ENCODE results near the gene GOLGA6L10. TPM values are rescaled to one million over a fixed set of nuclear protein-coding genes. Genes with fewer than 3 reads are reported as not detected.

GOLGA6L10 gene
- polyA plus RNA-seq, 1 of the 3 experiments (the other 2 are of a cell fraction): 0.10 TPM

DNA sequence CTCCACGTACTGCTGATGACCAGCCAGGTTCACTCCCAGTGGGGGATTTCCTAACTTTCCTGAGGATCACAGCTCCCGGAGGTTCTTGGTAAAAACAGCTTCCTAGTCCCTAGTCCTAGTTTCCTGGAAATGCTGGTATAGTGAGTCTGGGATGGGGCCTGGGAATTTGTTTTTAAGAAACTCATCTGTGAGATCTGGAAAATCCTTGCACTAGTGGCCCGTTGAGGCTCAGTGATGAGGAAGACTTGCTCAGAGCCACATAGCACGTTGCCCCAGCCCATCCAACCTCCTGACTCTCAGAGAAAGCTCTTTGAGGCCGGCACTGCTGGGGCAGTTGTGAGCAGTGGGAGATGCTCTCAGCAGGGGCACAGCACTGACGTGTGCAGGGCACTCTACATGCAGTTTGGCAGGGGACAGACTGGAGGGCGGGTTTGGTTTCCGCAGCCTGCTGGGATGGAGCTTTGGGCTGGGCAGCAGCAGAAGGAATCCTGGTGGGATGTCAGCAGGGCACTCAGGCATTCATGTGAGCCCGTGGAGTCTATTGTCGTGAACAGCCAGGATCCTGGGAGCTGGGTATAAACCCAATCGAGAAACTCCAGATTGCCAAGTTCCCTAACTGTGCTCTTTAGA, 55.1 kb downstream of the GOLGA6L10 start:
- H4K20me1 ChIP-seq (ENCODE audit: insufficient read depth): no peaks in the 10 kb centered on the region
- ChIA-PET CTCF (interaction anchor here (1.5 kb wide), 1 partner anchor 11 kb away, joined by 4 read pairs; no protein-coding TSS in a partner anchor), POLR2A (no interaction called here)
- H3K9ac ChIP-seq: no peak overlapping the region
- H2AFZ ChIP-seq (ENCODE audit: low read depth): no peak overlapping the region
- no peaks in the 10 kb centered on the region for H3K27me3 ChIP-seq (ENCODE audit: insufficient read depth)
- no peaks in the 10 kb centered on the region for H3K79me2 ChIP-seq (ENCODE audit: insufficient read depth)
- no peak for DNase-seq
- no peak overlapping the region for H3K4me3 ChIP-seq (ENCODE audit: low read depth in 2 of 2, low read length in 1 of 2)
- no peak overlapping the region for H3K27ac ChIP-seq (ENCODE audit: low read depth in 2 of 2, low read length in 1 of 2)
- H3F3A ChIP-seq (replicated peaks; ENCODE audit: insufficient read depth): no peaks in the 10 kb centered on the region
- WGBS (ENCODE audit: low lambda C conversion rate): 69% methylated on average over 11 of the region's 11 CpGs
- H3K4me2 ChIP-seq: no peak overlapping the region
- H3K9me3 ChIP-seq: no peaks in the 10 kb centered on the region
- no peaks in the 10 kb centered on the region for H3K9me2 ChIP-seq
- no peaks in the 10 kb centered on the region for H3K36me3 ChIP-seq (replicated peaks in 1 of 2; ENCODE audit: control insufficient read depth in 1 of 2, insufficient read depth in 2 of 2, low read length in 1 of 2)
- no peaks in the 10 kb centered on the region for H3K4me1 ChIP-seq (ENCODE audit: control insufficient read depth in 1 of 2, insufficient read depth in 2 of 2, low read depth in 1 of 2, low read length in 1 of 2)
- TF ChIP-seq MXI1 (IDR thresholded peaks at IDR 0.05; ENCODE audit: low read depth, low read length) (no peak), GABPA (IDR thresholded peaks at IDR 0.05; ENCODE audit: low read depth) (no peak)
- TF ChIP-seq, protein P1, sequence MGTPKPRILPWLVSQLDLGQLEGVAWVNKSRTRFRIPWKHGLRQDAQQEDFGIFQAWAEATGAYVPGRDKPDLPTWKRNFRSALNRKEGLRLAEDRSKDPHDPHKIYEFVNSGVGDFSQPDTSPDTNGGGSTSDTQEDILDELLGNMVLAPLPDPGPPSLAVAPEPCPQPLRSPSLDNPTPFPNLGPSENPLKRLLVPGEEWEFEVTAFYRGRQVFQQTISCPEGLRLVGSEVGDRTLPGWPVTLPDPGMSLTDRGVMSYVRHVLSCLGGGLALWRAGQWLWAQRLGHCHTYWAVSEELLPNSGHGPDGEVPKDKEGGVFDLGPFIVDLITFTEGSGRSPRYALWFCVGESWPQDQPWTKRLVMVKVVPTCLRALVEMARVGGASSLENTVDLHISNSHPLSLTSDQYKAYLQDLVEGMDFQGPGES (IDR thresholded peaks at IDR 0.05; ENCODE audit: low read depth, low read length): no peak

- POLR2A ChIA-PET: no interaction called here
- CTCF ChIA-PET: no interaction called here
- Histone ChIP-seq H3K36me3 (replicated peaks in 1 of 2; ENCODE audit: control insufficient read depth in 1 of 2, insufficient read depth in 2 of 2, low read length in 1 of 2) (no peaks in the 10 kb centered on the region), H4K20me1 (ENCODE audit: insufficient read depth) (no peaks in the 10 kb centered on the region), H2AFZ (ENCODE audit: low read depth) (no peak overlapping the region), H3K27ac (ENCODE audit: low read depth in 2 of 2, low read length in 1 of 2) (no peak overlapping the region), H3K4me1 (ENCODE audit: control insufficient read depth in 1 of 2, insufficient read depth in 2 of 2, low read depth in 1 of 2, low read length in 1 of 2) (no peaks in the 10 kb centered on the region), H3F3A (replicated peaks; ENCODE audit: insufficient read depth) (no peaks in the 10 kb centered on the region), H3K4me2 (no peak overlapping the region), H3K27me3 (ENCODE audit: insufficient read depth) (no peaks in the 10 kb centered on the region), H3K9me2 (no peaks in the 10 kb centered on the region), H3K9ac (no peak overlapping the region), H3K9me3 (no peaks in the 10 kb centered on the region), H3K4me3 (ENCODE audit: low read depth in 2 of 2, low read length in 1 of 2) (no peak overlapping the region), H3K79me2 (ENCODE audit: insufficient read depth) (no peaks in the 10 kb centered on the region)
- WGBS (ENCODE audit: low lambda C conversion rate): 82% methylated on average over 5 of the region's 5 CpGs
- no peak for DNase-seq
- TF ChIP-seq RAD21 (IDR thresholded peaks at IDR 0.05; ENCODE audit: low read length) (no peak), TAF1 (IDR thresholded peaks at IDR 0.05; ENCODE audit: borderline replicate concordance, low read depth, low read length) (no peak), FOXJ3 (CRISPR knock-in tag; IDR thresholded peaks at IDR 0.05) (no peak), JUND (IDR thresholded peaks at IDR 0.05) (no peak), YY1 (IDR thresholded peaks at IDR 0.05; ENCODE audit: low read depth) (no peak), FOXM1 (IDR thresholded peaks at IDR 0.05; ENCODE audit: low read depth) (no peak), GABPA (IDR thresholded peaks at IDR 0.05; ENCODE audit: low read depth) (no peak), NRF1 (IDR thresholded peaks at IDR 0.05; ENCODE audit: low read depth, low read length) (no peak), FOSL2 (IDR thresholded peaks at IDR 0.05; ENCODE audit: borderline replicate concordance, low read depth) (no peak), MAX (IDR thresholded peaks at IDR 0.05; ENCODE audit: low read depth) (no peak), SIN3A (IDR thresholded peaks at IDR 0.05; ENCODE audit: borderline replicate concordance, low read depth, low read length) (no peak), EZH2phosphoT487 (IDR thresholded peaks at IDR 0.05; ENCODE audit: borderline replicate concordance, low read depth) (no peak), EP300 (IDR thresholded peaks at IDR 0.05; ENCODE audit: borderline replicate concordance in 1 of 2, low read depth in 1 of 2, low read length in 1 of 2) (no peak)
- TF ChIP-seq, protein P2, sequence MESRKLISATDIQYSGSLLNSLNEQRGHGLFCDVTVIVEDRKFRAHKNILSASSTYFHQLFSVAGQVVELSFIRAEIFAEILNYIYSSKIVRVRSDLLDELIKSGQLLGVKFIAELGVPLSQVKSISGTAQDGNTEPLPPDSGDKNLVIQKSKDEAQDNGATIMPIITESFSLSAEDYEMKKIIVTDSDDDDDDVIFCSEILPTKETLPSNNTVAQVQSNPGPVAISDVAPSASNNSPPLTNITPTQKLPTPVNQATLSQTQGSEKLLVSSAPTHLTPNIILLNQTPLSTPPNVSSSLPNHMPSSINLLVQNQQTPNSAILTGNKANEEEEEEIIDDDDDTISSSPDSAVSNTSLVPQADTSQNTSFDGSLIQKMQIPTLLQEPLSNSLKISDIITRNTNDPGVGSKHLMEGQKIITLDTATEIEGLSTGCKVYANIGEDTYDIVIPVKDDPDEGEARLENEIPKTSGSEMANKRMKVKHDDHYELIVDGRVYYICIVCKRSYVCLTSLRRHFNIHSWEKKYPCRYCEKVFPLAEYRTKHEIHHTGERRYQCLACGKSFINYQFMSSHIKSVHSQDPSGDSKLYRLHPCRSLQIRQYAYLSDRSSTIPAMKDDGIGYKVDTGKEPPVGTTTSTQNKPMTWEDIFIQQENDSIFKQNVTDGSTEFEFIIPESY (IDR thresholded peaks at IDR 0.05; ENCODE audit: borderline replicate concordance, low read depth): no peak
These were observed 57.0 kb downstream of the GOLGA6L10 start for GRCh38 chr15:82292271-82292670.

Data from SK-N-SH (cell line).